ENCODE data around the gene TBC1D4. TPM values are rescaled to one million over a fixed set of nuclear protein-coding genes. Genes with fewer than 3 reads are reported as not detected.

Gene TBC1D4
- total RNA-seq, 1 experiment from 2014 or later: 15.4 TPM

GRCh38 chr13:75417012-75417384 is 65.0 kb downstream of the TBC1D4 start:
- no TSS peak for BruUV-seq (replicated peaks)
- H3K4me1 Mint-ChIP-seq (ENCODE audit: low read depth, unreplicated experiment): peaks cover 18% of the 10 kb centered on the region
- H3K27me3 Mint-ChIP-seq (ENCODE audit: unreplicated experiment): no peaks in the 10 kb centered on the region
- H3K4me3 Mint-ChIP-seq (ENCODE audit: low read depth, unreplicated experiment): peak overlapping the region; percentile 5
- CTCF ChIA-PET: interaction anchor here (1.2 kb wide), 1 partner anchor 14 kb away, joined by 5 read pairs; no protein-coding TSS in a partner anchor
- no peak for DNase-seq
- H3K9me3 Mint-ChIP-seq (ENCODE audit: low read depth, unreplicated experiment): no peaks in the 10 kb centered on the region
- peaks cover 6% of the 10 kb centered on the region for H3K36me3 Mint-ChIP-seq (ENCODE audit: insufficient read depth, unreplicated experiment)
- peak overlapping the region; percentile 27 for H3K27ac Mint-ChIP-seq (ENCODE audit: unreplicated experiment)
- intact Hi-C loops (cut with micrococcal nuclease; ENCODE audit: unreplicated experiment): no loop called here
- TF ChIP-seq CTCF (IDR thresholded peaks at IDR 0.05; ENCODE audit: unreplicated experiment): no peak

- no TSS peak for BruUV-seq (replicated peaks)
- Mint-ChIP-seq H3K9me3 (ENCODE audit: low read depth, unreplicated experiment) (no peaks in the 10 kb centered on the region), H3K4me1 (ENCODE audit: low read depth, unreplicated experiment) (peaks cover 18% of the 10 kb centered on the region), H3K36me3 (ENCODE audit: insufficient read depth, unreplicated experiment) (peaks cover 6% of the 10 kb centered on the region), H3K27me3 (ENCODE audit: unreplicated experiment) (no peaks in the 10 kb centered on the region), H3K4me3 (ENCODE audit: low read depth, unreplicated experiment) (peak overlapping the region; percentile 5), H3K27ac (ENCODE audit: unreplicated experiment) (peak overlapping the region; percentile 27)
- CTCF ChIA-PET: interaction anchor here (1.2 kb wide), 1 partner anchor 13 kb away, joined by 5 read pairs; no protein-coding TSS in a partner anchor
- no peak for TF ChIP-seq CTCF (IDR thresholded peaks at IDR 0.05; ENCODE audit: unreplicated experiment)
- intact Hi-C loops (cut with micrococcal nuclease; ENCODE audit: unreplicated experiment): no loop called here
- no peak for DNase-seq
Observed at GRCh38 chr13:75416327-75417011, 65.5 kb downstream of the TBC1D4 start.

GRCh38 chr13:75415694-75416093 is 66.3 kb downstream of the TBC1D4 start:
- no peak for DNase-seq
- no peak overlapping the region for H3K27ac Mint-ChIP-seq (ENCODE audit: unreplicated experiment)
- no TSS peak for BruUV-seq (replicated peaks)

GRCh38 chr13:75415171-75415570 is 66.8 kb downstream of the TBC1D4 start:
- intact Hi-C loops (cut with micrococcal nuclease; ENCODE audit: unreplicated experiment): no loop called here
- Mint-ChIP-seq H3K9me3 (ENCODE audit: low read depth, unreplicated experiment) (no peaks in the 10 kb centered on the region), H3K4me1 (ENCODE audit: low read depth, unreplicated experiment) (peaks cover 18% of the 10 kb centered on the region), H3K27me3 (ENCODE audit: unreplicated experiment) (no peaks in the 10 kb centered on the region), H3K4me3 (ENCODE audit: low read depth, unreplicated experiment) (no peak overlapping the region), H3K27ac (ENCODE audit: unreplicated experiment) (no peak overlapping the region), H3K36me3 (ENCODE audit: insufficient read depth, unreplicated experiment) (peaks cover 6% of the 10 kb centered on the region)
- no TSS peak for BruUV-seq (replicated peaks)
- TF ChIP-seq CTCF (IDR thresholded peaks at IDR 0.05; ENCODE audit: unreplicated experiment): no peak
- CTCF ChIA-PET: interaction anchor here (0.7 kb wide), 1 partner anchor 790 kb away, joined by 6 read pairs; no protein-coding TSS in a partner anchor
- no peak for DNase-seq

More at GRCh38 chr13:75415694-75416093, 66.3 kb downstream of the TBC1D4 start:
- CTCF ChIA-PET: interaction anchor here (1.2 kb wide), 1 partner anchor 13 kb away, joined by 5 read pairs; no protein-coding TSS in a partner anchor
- TF ChIP-seq CTCF (IDR thresholded peaks at IDR 0.05; ENCODE audit: unreplicated experiment): no peak
- intact Hi-C loops (cut with micrococcal nuclease; ENCODE audit: unreplicated experiment): no loop called here
- peaks cover 6% of the 10 kb centered on the region for H3K36me3 Mint-ChIP-seq (ENCODE audit: insufficient read depth, unreplicated experiment)
- H3K27me3 Mint-ChIP-seq (ENCODE audit: unreplicated experiment): no peaks in the 10 kb centered on the region
- no peaks in the 10 kb centered on the region for H3K9me3 Mint-ChIP-seq (ENCODE audit: low read depth, unreplicated experiment)
- H3K4me1 Mint-ChIP-seq (ENCODE audit: low read depth, unreplicated experiment): peaks cover 18% of the 10 kb centered on the region
- no peak overlapping the region for H3K4me3 Mint-ChIP-seq (ENCODE audit: low read depth, unreplicated experiment)
